Activated CD8-positive, alpha-beta memory T cell treated with anti-CD3 and anti-CD28 coated beads, Interleukin-2, amount 10 ng/mL, durations not matched to agents 7 days and 5 days (primary cell): Measurements from ENCODE around the gene OR14I1. TPM values are rescaled to one million over a fixed set of nuclear protein-coding genes. Genes with fewer than 3 reads are reported as not detected.
"Not testable (repeated sequence)": the region's sequence is repeated elsewhere in the genome, so short reads cannot be mapped to it uniquely, and the experiment has no call there.

Source experiments
- ATAC-seq: fragments of 150-1000 bp; cut with Tn5 transposase; one replicate; pipeline ENCODE4 v1.10.0; 2021; ENCODE audit warnings: moderate library complexity
- CTCF ChIA-PET: fragments of 350-600 bp; sonication (Branson Sonifier 250); formaldehyde crosslinking; loops from one replicate; lab custom pipeline; 2021; ENCODE audit warnings: antibody characterized with exemption; lab: Charles Lee
- DNase-seq: peaks from one replicate; pipeline ENCODE4 v3.0.0-alpha.2; 2020
- H3K27ac Mint-ChIP-seq: one replicate; pipeline ENCODE4 v1.8.0; 2021; ENCODE audit warnings: mild to moderate bottlenecking, mixed read lengths
- H3K27me3 Mint-ChIP-seq: one replicate; pipeline ENCODE4 v1.8.0; 2021; ENCODE audit warnings: mixed read lengths
- H3K36me3 Mint-ChIP-seq: one replicate; pipeline ENCODE4 v1.8.0; 2021; ENCODE audit warnings: mild to moderate bottlenecking, mixed read lengths
- H3K4me1 Mint-ChIP-seq: one replicate; pipeline ENCODE4 v1.8.0; 2021; ENCODE audit warnings: mixed read lengths
- H3K4me3 Mint-ChIP-seq: one replicate; pipeline ENCODE4 v1.8.0; 2021; ENCODE audit warnings: mild to moderate bottlenecking, moderate library complexity, mixed read lengths
- H3K9me3 Mint-ChIP-seq: one replicate; pipeline ENCODE4 v1.8.0; 2022; ENCODE audit warnings: low read depth, mixed read lengths
- total RNA-seq, 2 experiments: library from RNA; stranded (reverse); gene quantifications; one replicate each; pipeline ENCODE4 v1.2.3, GENCODE V29; 2021

Gene OR14I1
- total RNA-seq, 2 experiments from 2014 or later = not detected

GRCh38 chr1:248656797-248657196, 45.8 kb downstream of the OR14I1 start:
- H3K4me1 Mint-ChIP-seq, H3K27me3 Mint-ChIP-seq, CTCF ChIA-PET, H3K4me3 Mint-ChIP-seq, DNase-seq, H3K27ac Mint-ChIP-seq, H3K9me3 Mint-ChIP-seq, ATAC-seq, H3K36me3 Mint-ChIP-seq: not testable (repeated sequence)

GRCh38 chr1:248655354-248655753, 47.2 kb downstream of the OR14I1 start, which contains the start of gene OR2T27:
TSS of gene OR2T27 (minus strand) at chr1:248655528. CDS start at chr1:248650884, 4,644 bp downstream.
- CTCF ChIA-PET, ATAC-seq, H3K4me1 Mint-ChIP-seq: not testable (repeated sequence)

More at GRCh38 chr1:248655354-248655753, 47.2 kb downstream of the OR14I1 start, which contains the start of gene OR2T27:
- not testable (repeated sequence) for DNase-seq, H3K9me3 Mint-ChIP-seq, H3K36me3 Mint-ChIP-seq, H3K27me3 Mint-ChIP-seq, H3K27ac Mint-ChIP-seq, H3K4me3 Mint-ChIP-seq

Other genes with a start within 250 kb of the OR14I1 start
- gene OR2T3, start 229.4 kb downstream of the OR14I1 start, total RNA-seq = not detected
- not detected for gene OR2T5, start 214.2 kb downstream of the OR14I1 start, total RNA-seq
- gene OR2G6, start 194.7 kb downstream of the OR14I1 start, total RNA-seq = not detected
- not detected for gene OR2T29, start 140.0 kb downstream of the OR14I1 start, total RNA-seq
- gene OR2T34, start 128.0 kb downstream of the OR14I1 start, total RNA-seq = not detected
- gene OR2T10, start 105.1 kb downstream of the OR14I1 start, total RNA-seq = not detected
- not detected for gene OR2T11, start 67.7 kb downstream of the OR14I1 start, total RNA-seq
- not detected for gene OR2T35, start 57.5 kb downstream of the OR14I1 start, total RNA-seq
- not detected for gene OR2T27, start 47.2 kb downstream of the OR14I1 start, total RNA-seq
- gene LYPD8, start 53.0 kb upstream of the OR14I1 start, total RNA-seq = not detected
- gene SH3BP5L, start 123.1 kb upstream of the OR14I1 start, total RNA-seq = 10 to 100 TPM; 27.4 to 27.9 TPM
- 10 to 100 TPM; 53.8 to 72.3 TPM for gene ZNF672, start 135.5 kb upstream of the OR14I1 start, total RNA-seq
- 10 to 100 TPM; 70.5 to 74.9 TPM for gene ZNF692, start 156.3 kb upstream of the OR14I1 start, total RNA-seq
- 1 to 10 TPM; 6.3 to 7.7 TPM for gene PGBD2, start 203.5 kb upstream of the OR14I1 start, total RNA-seq